ENCODE measurements around the gene TBC1D5. TPM values are rescaled to one million over a fixed set of nuclear protein-coding genes. Genes with fewer than 3 reads are reported as not detected.

The TBC1D5 gene
- total RNA-seq, 1 donor from 2014 or later, result 106 TPM

GRCh38 chr3:17243621-17244020 lies 498.8 kb downstream of the TBC1D5 start:
- intact Hi-C loops (cut with micrococcal nuclease), result no loop called here
- Mint-ChIP-seq H3K36me3 (ENCODE audit: low read depth) (peaks cover 11% of the 10 kb centered on the region), H3K27me3 (no peaks in the 10 kb centered on the region), H3K9me3 (no peaks in the 10 kb centered on the region), H3K27ac (no peak overlapping the region), H3K4me3 (no peak overlapping the region), H3K4me1 (no peaks in the 10 kb centered on the region)
- no peak for TF ChIP-seq CTCF (IDR thresholded peaks at IDR 0.05)
- DNase-seq (no peak), ATAC-seq (ENCODE audit: low read depth) (no peak)
- POLR2A ChIA-PET, result interaction anchor here (0.7 kb wide), 1 partner anchor 450 kb away, joined by 4 read pairs; no protein-coding TSS in a partner anchor
- CTCF ChIA-PET, result interaction anchor here (1.0 to 1.1 kb wide), 2 partner anchors 195 to 642 kb away, joined by 3 to 5 read pairs; no protein-coding TSS in a partner anchor

- ChIA-PET POLR2A (no interaction called here), CTCF (no interaction called here)
- Mint-ChIP-seq H3K9me3 (no peaks in the 10 kb centered on the region), H3K36me3 (ENCODE audit: low read depth) (peaks cover 18% of the 10 kb centered on the region), H3K4me3 (no peak overlapping the region), H3K27me3 (no peaks in the 10 kb centered on the region), H3K4me1 (no peaks in the 10 kb centered on the region), H3K27ac (no peak overlapping the region)
- TF ChIP-seq CTCF (IDR thresholded peaks at IDR 0.05), result no peak
- ATAC-seq (ENCODE audit: low read depth) (no peak), DNase-seq (no peak)
- intact Hi-C loops (cut with micrococcal nuclease), result no loop called here
Measured at GRCh38 chr3:17239417-17239816, 503.0 kb downstream of the TBC1D5 start.

GRCh38 chr3:17238023-17238422 lies 504.4 kb downstream of the TBC1D5 start:
- H3K27ac Mint-ChIP-seq, result no peak overlapping the region
- no peak for ATAC-seq (ENCODE audit: low read depth)

GRCh38 chr3:17235310-17235709 lies 507.1 kb downstream of the TBC1D5 start:
- TF ChIP-seq CTCF (IDR thresholded peaks at IDR 0.05), result no peak
- Mint-ChIP-seq H3K27ac (no peak overlapping the region), H3K4me1 (peaks cover 19% of the 10 kb centered on the region), H3K9me3 (no peaks in the 10 kb centered on the region), H3K36me3 (ENCODE audit: low read depth) (peaks cover 18% of the 10 kb centered on the region), H3K27me3 (no peaks in the 10 kb centered on the region), H3K4me3 (no peak overlapping the region)
- intact Hi-C loops (cut with micrococcal nuclease), result no loop called here
- no peak for DNase-seq
- POLR2A ChIA-PET, result no interaction called here
- no peak for ATAC-seq (ENCODE audit: low read depth)
- CTCF ChIA-PET, result interaction anchor here (1.2 to 6.7 kb wide), 4 partner anchors 351 to 634 kb away, joined by 3 to 62 read pairs (median 4); no protein-coding TSS in a partner anchor

More at GRCh38 chr3:17238023-17238422, 504.4 kb downstream of the TBC1D5 start:
- peaks cover 18% of the 10 kb centered on the region for H3K36me3 Mint-ChIP-seq (ENCODE audit: low read depth)
- H3K4me1 Mint-ChIP-seq, result peaks cover 4% of the 10 kb centered on the region
- H3K27me3 Mint-ChIP-seq, result no peaks in the 10 kb centered on the region
- no peak overlapping the region for H3K4me3 Mint-ChIP-seq
- intact Hi-C loops (cut with micrococcal nuclease), result no loop called here
- POLR2A ChIA-PET, result interaction anchor here (0.6 kb wide), 1 partner anchor 603 kb away, joined by 4 read pairs; no protein-coding TSS in a partner anchor
- H3K9me3 Mint-ChIP-seq, result no peaks in the 10 kb centered on the region
- no peak for TF ChIP-seq CTCF (IDR thresholded peaks at IDR 0.05)
- CTCF ChIA-PET, result no interaction called here
- no peak for DNase-seq

GRCh38 chr3:17234382-17234781 lies 508.0 kb downstream of the TBC1D5 start:
- intact Hi-C loops (cut with micrococcal nuclease), result loop anchor here (5.0 kb wide), 1 partner anchor 202 kb away; no protein-coding TSS in a partner anchor
- POLR2A ChIA-PET, result no interaction called here
- H3K4me3 Mint-ChIP-seq, result no peak overlapping the region
- H3K9me3 Mint-ChIP-seq, result no peaks in the 10 kb centered on the region
- TF ChIP-seq CTCF (IDR thresholded peaks at IDR 0.05), result no peak
- CTCF ChIA-PET, result interaction anchor here (1.0 to 6.7 kb wide), 5 partner anchors 350 to 638 kb away, joined by 3 to 62 read pairs (median 3); no protein-coding TSS in a partner anchor
- H3K4me1 Mint-ChIP-seq, result peaks cover 19% of the 10 kb centered on the region
- no peaks in the 10 kb centered on the region for H3K27me3 Mint-ChIP-seq
- no peak overlapping the region for H3K27ac Mint-ChIP-seq
- ATAC-seq (ENCODE audit: low read depth) (no peak), DNase-seq (no peak)
- peaks cover 21% of the 10 kb centered on the region for H3K36me3 Mint-ChIP-seq (ENCODE audit: low read depth)

Data from activated B cell treated with CpG ODN at 0.5 μM for 24 hours (primary cell).